Measurements from ENCODE around the gene DACH1. TPM values are rescaled to one million over a fixed set of nuclear protein-coding genes. Genes with fewer than 3 reads are reported as not detected.

The DACH1 gene
- total and polyA plus RNA-seq, 2 donors (not counting 3 experiments of a cell fraction or from before 2014, with no cell fraction given), result 8.6 to 28.3 TPM

DNA sequence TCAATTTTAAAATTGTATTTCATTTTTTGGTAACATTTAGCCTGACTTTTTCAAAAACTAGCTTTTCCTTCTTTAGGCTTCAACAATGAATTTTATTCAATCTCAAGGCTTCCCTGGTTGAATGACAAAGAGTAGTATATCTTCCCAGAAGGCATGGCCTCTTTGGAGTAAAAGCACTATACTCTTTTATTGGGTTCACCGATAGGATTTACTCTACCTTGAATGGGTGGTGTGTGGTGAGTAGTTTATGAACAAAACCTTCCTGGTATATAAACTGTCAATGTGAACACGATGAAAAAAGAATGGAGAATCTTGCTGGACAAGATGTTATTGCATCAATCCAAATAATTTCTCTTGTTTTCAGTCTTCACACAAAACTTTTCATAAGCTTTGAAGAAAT is 167.7 kb downstream of the DACH1 start:
- no peak overlapping the region for H3K4me2 ChIP-seq (ENCODE audit: insufficient read depth, low read length)
- H3K27ac ChIP-seq (ENCODE audit: insufficient read depth, low read depth, low read length), result no peak overlapping the region
- intact Hi-C loops (cut with micrococcal nuclease), result no loop called here
- dilution Hi-C loops (cut with MboI; ENCODE audit: extremely low pct_ligation_motif_present, low sequenced_read_pairs), result no loop called here
- no peak for DNase-seq (ENCODE audit: low read depth, low spot score)
- H3K9me1 ChIP-seq (replicated peaks; ENCODE audit: control insufficient read depth, extremely low read depth, insufficient read depth, low read length), result no peaks in the 10 kb centered on the region
- no TSS peak for BruUV-seq (replicated peaks)
- no peaks in the 10 kb centered on the region for H3K36me3 ChIP-seq (ENCODE audit: control insufficient read depth in 2 of 2, extremely low read depth in 1 of 2, insufficient read depth in 2 of 2, low read length in 2 of 2)
- POLR2A ChIA-PET, result no interaction called here
- no peaks in the 10 kb centered on the region for H3K79me2 ChIP-seq (ENCODE audit: control insufficient read depth, insufficient read depth, low read length)
- no peak overlapping the region for H3K9ac ChIP-seq (replicated peaks; ENCODE audit: extremely low read depth, insufficient read depth, low read length)
- H3K4me1 ChIP-seq (ENCODE audit: control insufficient read depth, extremely low read depth, insufficient read depth, low read length), result no peaks in the 10 kb centered on the region
- H3K9me3 ChIP-seq (replicated peaks; ENCODE audit: control insufficient read depth, insufficient read depth, low read length), result no peaks in the 10 kb centered on the region
- no peaks in the 10 kb centered on the region for H4K20me1 ChIP-seq (replicated peaks; ENCODE audit: control insufficient read depth, extremely low read depth, insufficient read depth, low read length)
- CTCF ChIA-PET, result no interaction called here
- no peak for FAIRE-seq
- no peak overlapping the region for H2AFZ ChIP-seq (ENCODE audit: low read depth, low read length)
- TF ChIP-seq, protein P1, sequence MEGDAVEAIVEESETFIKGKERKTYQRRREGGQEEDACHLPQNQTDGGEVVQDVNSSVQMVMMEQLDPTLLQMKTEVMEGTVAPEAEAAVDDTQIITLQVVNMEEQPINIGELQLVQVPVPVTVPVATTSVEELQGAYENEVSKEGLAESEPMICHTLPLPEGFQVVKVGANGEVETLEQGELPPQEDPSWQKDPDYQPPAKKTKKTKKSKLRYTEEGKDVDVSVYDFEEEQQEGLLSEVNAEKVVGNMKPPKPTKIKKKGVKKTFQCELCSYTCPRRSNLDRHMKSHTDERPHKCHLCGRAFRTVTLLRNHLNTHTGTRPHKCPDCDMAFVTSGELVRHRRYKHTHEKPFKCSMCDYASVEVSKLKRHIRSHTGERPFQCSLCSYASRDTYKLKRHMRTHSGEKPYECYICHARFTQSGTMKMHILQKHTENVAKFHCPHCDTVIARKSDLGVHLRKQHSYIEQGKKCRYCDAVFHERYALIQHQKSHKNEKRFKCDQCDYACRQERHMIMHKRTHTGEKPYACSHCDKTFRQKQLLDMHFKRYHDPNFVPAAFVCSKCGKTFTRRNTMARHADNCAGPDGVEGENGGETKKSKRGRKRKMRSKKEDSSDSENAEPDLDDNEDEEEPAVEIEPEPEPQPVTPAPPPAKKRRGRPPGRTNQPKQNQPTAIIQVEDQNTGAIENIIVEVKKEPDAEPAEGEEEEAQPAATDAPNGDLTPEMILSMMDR (IDR thresholded peaks at IDR 0.05; ENCODE audit: extremely low read depth in 1 of 2, insufficient read depth in 1 of 2, low read depth in 1 of 2, low read length in 2 of 2), result no peak
- TF ChIP-seq GATA2 (IDR thresholded peaks at IDR 0.05; ENCODE audit: insufficient read depth, insufficient read length, low read depth, low read length) (no peak), MAX (IDR thresholded peaks at IDR 0.05; ENCODE audit: insufficient read depth, insufficient read length) (no peak), POLR2A (IDR thresholded peaks at IDR 0.05; ENCODE audit: low read depth, low read length) (no peak), JUN (IDR thresholded peaks at IDR 0.05; ENCODE audit: borderline replicate concordance, insufficient read depth, insufficient read length, low read depth) (no peak), EZH2 (IDR thresholded peaks at IDR 0.05; ENCODE audit: borderline replicate concordance, low read depth, low read length, severe bottlenecking) (no peak), MYC (IDR thresholded peaks at IDR 0.05; ENCODE audit: low read depth, low read length) (no peak), POLR2AphosphoS5 (IDR thresholded peaks at IDR 0.05; ENCODE audit: insufficient read depth, low read depth, low read length) (no peak), FOS (IDR thresholded peaks at IDR 0.05; ENCODE audit: borderline replicate concordance, insufficient read depth, low read length) (no peak)
- no peak overlapping the region for H3K4me3 ChIP-seq (replicated peaks in 1 of 3; ENCODE audit: insufficient read depth in 1 of 3, low read depth in 1 of 3, low read length in 3 of 3)
- no peaks in the 10 kb centered on the region for H3K27me3 ChIP-seq (ENCODE audit: control insufficient read depth in 2 of 2, insufficient read depth in 2 of 2, low read length in 2 of 2)

All from endothelial cell of umbilical vein (primary cell).